Measurements from ENCODE around the gene ARHGAP27. TPM values are rescaled to one million over a fixed set of nuclear protein-coding genes. Genes with fewer than 3 reads are reported as not detected.
A peak's percentile ranks its signal among the peaks of the same experiment; 100 is the strongest.

Gene ARHGAP27
- total RNA-seq, 1 donor from 2014 or later, result 71.0 TPM

DNA sequence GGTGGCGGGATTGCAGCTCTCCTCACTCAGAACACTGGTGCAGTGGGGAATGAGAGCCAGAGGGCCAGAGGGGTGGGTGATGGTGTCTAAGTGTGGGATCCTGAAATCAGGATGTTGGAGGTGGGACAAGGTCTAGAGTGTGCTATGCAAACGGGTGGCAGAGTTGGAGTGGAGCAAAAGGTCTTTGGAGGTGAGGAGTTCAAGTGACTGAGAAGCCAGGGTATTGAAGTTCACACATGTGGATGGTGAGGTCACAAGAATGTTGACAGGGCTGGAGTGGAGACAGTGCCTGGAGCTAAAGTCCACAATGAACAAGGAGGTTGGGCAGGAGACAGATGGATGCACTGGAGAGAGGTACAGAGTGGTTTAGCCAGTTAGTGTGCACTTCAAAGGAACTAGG is 77.6 kb downstream of the ARHGAP27 start:
- DNase-seq (no peak), ATAC-seq (no peak)
- intact Hi-C loops (cut with DNase I), result no loop called here
- no peaks in the 10 kb centered on the region for H3K36me3 ChIP-seq
- H3K4me3 ChIP-seq, result no peak overlapping the region
- no peaks in the 10 kb centered on the region for H3K9me3 ChIP-seq
- no peaks in the 10 kb centered on the region for H3K27me3 ChIP-seq (ENCODE audit: low read depth)
- TF ChIP-seq, protein P1, sequence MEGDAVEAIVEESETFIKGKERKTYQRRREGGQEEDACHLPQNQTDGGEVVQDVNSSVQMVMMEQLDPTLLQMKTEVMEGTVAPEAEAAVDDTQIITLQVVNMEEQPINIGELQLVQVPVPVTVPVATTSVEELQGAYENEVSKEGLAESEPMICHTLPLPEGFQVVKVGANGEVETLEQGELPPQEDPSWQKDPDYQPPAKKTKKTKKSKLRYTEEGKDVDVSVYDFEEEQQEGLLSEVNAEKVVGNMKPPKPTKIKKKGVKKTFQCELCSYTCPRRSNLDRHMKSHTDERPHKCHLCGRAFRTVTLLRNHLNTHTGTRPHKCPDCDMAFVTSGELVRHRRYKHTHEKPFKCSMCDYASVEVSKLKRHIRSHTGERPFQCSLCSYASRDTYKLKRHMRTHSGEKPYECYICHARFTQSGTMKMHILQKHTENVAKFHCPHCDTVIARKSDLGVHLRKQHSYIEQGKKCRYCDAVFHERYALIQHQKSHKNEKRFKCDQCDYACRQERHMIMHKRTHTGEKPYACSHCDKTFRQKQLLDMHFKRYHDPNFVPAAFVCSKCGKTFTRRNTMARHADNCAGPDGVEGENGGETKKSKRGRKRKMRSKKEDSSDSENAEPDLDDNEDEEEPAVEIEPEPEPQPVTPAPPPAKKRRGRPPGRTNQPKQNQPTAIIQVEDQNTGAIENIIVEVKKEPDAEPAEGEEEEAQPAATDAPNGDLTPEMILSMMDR (IDR thresholded peaks at IDR 0.05), result no peak
- H3K4me1 ChIP-seq, result no peaks in the 10 kb centered on the region
- H3K27ac ChIP-seq, result no peak overlapping the region

DNA sequence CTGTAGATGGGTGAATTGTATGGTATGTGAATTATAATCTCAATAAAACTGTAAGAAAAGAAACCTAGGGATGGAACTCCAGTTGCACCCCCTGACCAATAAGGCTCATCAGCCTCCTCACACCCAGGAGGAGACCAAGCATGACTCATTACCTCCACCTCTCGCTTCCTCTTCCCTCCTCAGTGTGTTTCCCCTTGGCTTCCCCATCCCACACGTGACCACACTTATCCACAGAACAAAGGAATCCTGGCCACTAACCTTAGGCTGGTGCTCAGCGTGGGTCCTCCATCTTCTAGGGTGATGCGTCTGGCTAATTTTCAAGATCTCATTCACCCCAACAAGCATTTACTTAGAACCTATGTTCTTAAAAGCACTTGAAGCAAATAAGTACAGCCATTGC is 79.6 kb downstream of the ARHGAP27 start:
- ATAC-seq (peak; percentile 53 to 57), DNase-seq (no peak)
- Histone ChIP-seq H3K4me1 (no peaks in the 10 kb centered on the region), H3K27me3 (ENCODE audit: low read depth) (no peaks in the 10 kb centered on the region), H3K4me3 (no peak overlapping the region), H3K27ac (no peak overlapping the region), H3K36me3 (no peaks in the 10 kb centered on the region), H3K9me3 (no peaks in the 10 kb centered on the region)
- TF ChIP-seq, protein P1 (IDR thresholded peaks at IDR 0.05), result no peak
- intact Hi-C loops (cut with DNase I), result no loop called here

DNA sequence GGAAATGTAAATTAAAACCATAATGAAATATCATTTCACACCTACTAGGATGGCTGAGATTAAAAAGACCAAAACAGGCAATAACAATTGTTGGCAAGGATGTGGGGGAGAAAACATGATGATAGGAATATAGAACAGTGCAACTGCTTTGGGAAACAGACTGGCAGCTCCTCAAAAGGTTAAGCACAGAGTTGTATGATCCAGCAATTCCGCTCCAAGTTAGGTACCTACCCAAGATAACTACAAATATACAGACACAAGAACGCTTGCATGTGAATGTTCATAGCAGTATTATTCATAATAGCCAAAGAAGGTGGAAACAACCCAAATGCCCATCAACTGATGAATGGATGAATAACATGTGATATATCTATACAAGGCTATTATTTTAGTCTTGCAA is 80.8 kb downstream of the ARHGAP27 start:
- Histone ChIP-seq H3K9me3 (no peaks in the 10 kb centered on the region), H3K27ac (no peak overlapping the region), H3K36me3 (no peaks in the 10 kb centered on the region), H3K4me3 (no peak overlapping the region), H3K27me3 (ENCODE audit: low read depth) (no peaks in the 10 kb centered on the region), H3K4me1 (peaks cover 9% of the 10 kb centered on the region)
- intact Hi-C loops (cut with DNase I), result no loop called here
- no peak for ATAC-seq
- no peak for DNase-seq
- TF ChIP-seq, protein P1 (IDR thresholded peaks at IDR 0.05), result no peak

DNA sequence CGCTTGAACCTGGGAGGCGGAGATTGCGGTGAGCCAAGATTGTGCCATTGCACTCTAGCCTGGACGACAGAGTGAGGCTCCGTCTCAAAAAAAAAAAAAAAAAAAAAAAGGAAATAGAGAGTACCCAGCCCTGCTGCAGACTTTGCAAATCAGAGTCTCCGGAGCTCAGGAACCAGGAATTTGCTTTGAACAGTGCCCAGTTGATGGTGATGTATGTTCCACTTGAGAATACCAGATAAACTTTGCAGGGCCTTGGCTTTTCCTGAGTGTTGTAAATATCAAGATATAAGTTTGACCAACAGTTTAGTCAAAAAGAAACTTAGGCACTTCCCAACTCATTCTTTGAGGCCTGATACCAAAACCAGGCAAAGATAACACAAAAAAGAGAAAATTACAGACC is 85.2 kb downstream of the ARHGAP27 start:
- TF ChIP-seq, protein P1 (IDR thresholded peaks at IDR 0.05), result no peak
- no peak overlapping the region for H3K4me3 ChIP-seq
- H3K4me1 ChIP-seq, result peaks cover 25% of the 10 kb centered on the region
- no peaks in the 10 kb centered on the region for H3K36me3 ChIP-seq
- no peak for DNase-seq
- ATAC-seq, result no peak
- H3K27ac ChIP-seq, result no peak overlapping the region
- H3K9me3 ChIP-seq, result no peaks in the 10 kb centered on the region
- intact Hi-C loops (cut with DNase I), result no loop called here
- H3K27me3 ChIP-seq (ENCODE audit: low read depth), result no peaks in the 10 kb centered on the region

DNA sequence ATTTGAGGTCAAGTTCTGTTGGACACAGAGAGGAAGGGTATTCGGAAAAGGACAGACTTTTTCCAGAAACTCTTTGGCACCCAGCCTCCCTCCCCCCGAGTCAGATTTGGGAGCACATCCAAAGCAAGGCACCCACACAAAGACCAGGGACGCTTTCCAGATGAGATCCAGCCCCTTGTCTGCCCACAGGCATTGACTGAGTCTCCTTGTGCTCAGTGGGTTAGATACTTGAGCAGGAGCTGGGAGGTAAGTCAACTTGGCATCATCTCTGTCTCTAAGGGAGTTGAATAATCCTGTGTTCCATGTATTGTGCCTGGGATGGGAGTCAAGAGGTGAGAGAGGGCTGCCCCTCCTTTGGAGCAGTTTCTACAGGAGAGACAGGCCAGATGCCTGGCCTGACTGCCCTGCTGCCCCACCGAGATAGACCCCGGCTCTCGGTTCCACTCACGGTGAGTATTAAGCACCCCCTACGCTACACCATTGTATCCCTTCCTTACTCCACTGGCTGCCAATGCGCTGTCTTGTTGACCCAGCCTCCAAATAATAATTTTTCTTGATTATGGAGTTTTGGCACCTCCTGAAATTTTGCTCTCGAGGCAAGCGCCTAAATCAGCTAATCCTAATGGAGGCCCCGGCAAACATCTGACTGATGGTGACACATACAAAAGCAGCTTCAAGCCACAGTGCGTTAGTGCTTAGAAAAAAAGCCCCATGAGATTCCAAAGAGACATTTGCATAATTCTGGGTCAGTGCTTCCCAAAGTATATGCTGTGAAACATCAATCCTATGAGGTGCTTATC is 86.3 kb downstream of the ARHGAP27 start:
- DNase-seq, result no peak
- peak overlapping the region; percentile 59 for H3K27ac ChIP-seq
- intact Hi-C loops (cut with DNase I), result no loop called here
- no peaks in the 10 kb centered on the region for H3K9me3 ChIP-seq
- peak; percentile 28 to 45 for ATAC-seq
- peaks cover 36% of the 10 kb centered on the region for H3K4me1 ChIP-seq
- TF ChIP-seq, protein P1 (IDR thresholded peaks at IDR 0.05), result no peak
- no peaks in the 10 kb centered on the region for H3K27me3 ChIP-seq (ENCODE audit: low read depth)
- no peaks in the 10 kb centered on the region for H3K36me3 ChIP-seq
- no peak overlapping the region for H3K4me3 ChIP-seq

Measured in lower lobe of right lung (tissue), 2 donors.